Measurements from ENCODE around the gene ZCCHC9. TPM values are rescaled to one million over a fixed set of nuclear protein-coding genes. Genes with fewer than 3 reads are reported as not detected.
"Not testable (repeated sequence)": the region's sequence is repeated elsewhere in the genome, so short reads cannot be mapped to it uniquely, and the experiment has no call there.

ZCCHC9 gene
- polyA plus RNA-seq, 1 donor from 2014 or later: 31.8 TPM

DNA sequence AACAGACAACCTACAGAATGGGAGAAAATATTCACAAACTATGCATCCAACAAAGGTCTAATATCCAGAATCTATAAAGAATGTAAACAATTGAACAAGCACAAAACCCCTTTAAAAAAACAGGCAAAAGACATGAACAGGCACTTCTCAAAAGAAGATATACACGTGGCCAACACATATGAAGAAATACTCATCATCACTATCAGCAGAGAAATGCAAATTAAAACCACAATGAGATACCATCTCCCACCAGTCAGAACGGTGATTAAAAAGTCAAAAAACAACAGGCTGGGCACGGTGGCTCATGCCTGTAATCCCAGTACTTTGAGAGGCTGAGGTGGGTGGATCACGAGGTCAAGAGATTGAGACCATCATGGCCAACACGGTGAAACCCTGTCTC is 7.4 kb upstream of the ZCCHC9 start:
- not testable (repeated sequence) for H3K36me3 ChIP-seq (ENCODE audit: insufficient read depth, low read length); H3K27ac ChIP-seq (ENCODE audit: low read length); H3K4me2 ChIP-seq (ENCODE audit: low read length); H3K27me3 ChIP-seq (ENCODE audit: insufficient read depth, low read depth, low read length); H3K79me2 ChIP-seq (replicated peaks; ENCODE audit: insufficient read depth, low read length); H3K9ac ChIP-seq (ENCODE audit: low read length); H2AFZ ChIP-seq (ENCODE audit: low read depth, low read length); H3K4me3 ChIP-seq (ENCODE audit: low read length); H4K20me1 ChIP-seq (ENCODE audit: insufficient read depth); H3K9me2 ChIP-seq (ENCODE audit: insufficient read depth, low read length); H3K9me3 ChIP-seq (ENCODE audit: low read length); H3F3A ChIP-seq (ENCODE audit: insufficient read depth, low read length, poor library complexity, severe bottlenecking)

DNA sequence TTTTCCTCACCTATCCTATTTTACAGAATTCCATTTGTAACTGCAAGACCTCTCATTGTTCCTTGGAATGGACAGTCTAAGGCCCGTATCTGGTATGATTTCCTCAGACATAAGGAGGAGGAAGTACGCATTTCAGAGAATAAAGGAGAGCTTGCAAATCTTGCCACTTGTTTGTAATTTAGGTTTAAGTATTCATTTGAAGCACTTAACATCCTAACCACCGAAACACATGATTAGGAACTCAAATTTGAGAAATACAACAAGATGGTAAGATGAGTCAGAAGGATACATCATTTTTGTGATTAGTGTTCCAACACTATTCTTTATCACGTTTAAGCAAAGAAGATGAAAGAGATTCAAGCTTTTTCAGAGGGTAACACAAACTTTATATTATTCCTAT is 3.9 kb upstream of the ZCCHC9 start:
- Histone ChIP-seq H3K4me3 (ENCODE audit: low read length) (no peak overlapping the region), H3F3A (ENCODE audit: insufficient read depth, low read length, poor library complexity, severe bottlenecking) (no peaks in the 10 kb centered on the region), H3K4me2 (ENCODE audit: low read length) (no peak overlapping the region), H2AFZ (ENCODE audit: low read depth, low read length) (no peak overlapping the region), H3K9ac (ENCODE audit: low read length) (no peak overlapping the region), H3K36me3 (ENCODE audit: insufficient read depth, low read length) (no peaks in the 10 kb centered on the region), H3K79me2 (replicated peaks; ENCODE audit: insufficient read depth, low read length) (peaks cover 15% of the 10 kb centered on the region), H3K27me3 (ENCODE audit: insufficient read depth, low read depth, low read length) (no peaks in the 10 kb centered on the region), H3K9me3 (ENCODE audit: low read length) (peaks cover 6% of the 10 kb centered on the region), H4K20me1 (ENCODE audit: insufficient read depth) (no peaks in the 10 kb centered on the region), H3K27ac (ENCODE audit: low read length) (no peak overlapping the region), H3K9me2 (ENCODE audit: insufficient read depth, low read length) (no peaks in the 10 kb centered on the region)
- TF ChIP-seq EP300 (conservative IDR thresholded peaks at IDR 0.05; ENCODE audit: poor library complexity, severe bottlenecking): no peak
- TF ChIP-seq POLR2AphosphoS5 (IDR thresholded peaks at IDR 0.05): no peak
- TF ChIP-seq SMC3 (conservative IDR thresholded peaks at IDR 0.05; ENCODE audit: poor library complexity): no peak
- no peak for TF ChIP-seq TAF1 (IDR thresholded peaks at IDR 0.05; ENCODE audit: low read depth)
- no peak for TF ChIP-seq RAD21 (conservative IDR thresholded peaks at IDR 0.05)

DNA sequence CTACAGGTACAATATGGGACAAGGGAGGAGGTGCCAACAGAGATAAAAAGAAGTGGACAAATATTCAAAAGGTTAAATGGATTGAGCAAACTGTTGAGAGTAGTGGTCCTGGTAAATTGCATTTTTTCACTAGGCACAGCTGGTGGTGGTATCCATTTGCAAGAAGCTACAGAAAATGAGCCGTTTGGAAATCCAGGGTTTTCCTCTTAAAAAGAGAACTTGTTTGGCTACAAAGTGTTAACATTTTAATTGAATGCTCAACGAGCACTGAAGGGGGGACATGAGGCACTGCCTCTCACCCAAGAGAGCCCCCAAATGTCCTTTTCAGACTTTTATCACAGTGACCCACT is 491 bp upstream of the ZCCHC9 start:
- no peaks in the 10 kb centered on the region for H3K9me3 ChIP-seq (ENCODE audit: low read length)
- no peaks in the 10 kb centered on the region for H3K9me2 ChIP-seq (ENCODE audit: insufficient read depth, low read length)
- H3K4me2 ChIP-seq (ENCODE audit: low read length): peak overlapping the region; percentile 88
- peaks cover 19% of the 10 kb centered on the region for H3K79me2 ChIP-seq (replicated peaks; ENCODE audit: insufficient read depth, low read length)
- no peaks in the 10 kb centered on the region for H3K36me3 ChIP-seq (ENCODE audit: insufficient read depth, low read length)
- H4K20me1 ChIP-seq (ENCODE audit: insufficient read depth): no peaks in the 10 kb centered on the region
- no peaks in the 10 kb centered on the region for H3K27me3 ChIP-seq (ENCODE audit: insufficient read depth, low read depth, low read length)
- H3F3A ChIP-seq (ENCODE audit: insufficient read depth, low read length, poor library complexity, severe bottlenecking): no peaks in the 10 kb centered on the region
- TF ChIP-seq POLR2AphosphoS5 (IDR thresholded peaks at IDR 0.05): no peak
- no peak for TF ChIP-seq EZH2 (IDR thresholded peaks at IDR 0.05; ENCODE audit: borderline replicate concordance, insufficient read depth, low read length, poor library complexity, severe bottlenecking)
- TF ChIP-seq TAF1 (IDR thresholded peaks at IDR 0.05; ENCODE audit: low read depth): no peak
- TF ChIP-seq EP300 (conservative IDR thresholded peaks at IDR 0.05; ENCODE audit: poor library complexity, severe bottlenecking): no peak
- TF ChIP-seq SMC3 (conservative IDR thresholded peaks at IDR 0.05; ENCODE audit: poor library complexity): no peak
- TF ChIP-seq, protein P1, sequence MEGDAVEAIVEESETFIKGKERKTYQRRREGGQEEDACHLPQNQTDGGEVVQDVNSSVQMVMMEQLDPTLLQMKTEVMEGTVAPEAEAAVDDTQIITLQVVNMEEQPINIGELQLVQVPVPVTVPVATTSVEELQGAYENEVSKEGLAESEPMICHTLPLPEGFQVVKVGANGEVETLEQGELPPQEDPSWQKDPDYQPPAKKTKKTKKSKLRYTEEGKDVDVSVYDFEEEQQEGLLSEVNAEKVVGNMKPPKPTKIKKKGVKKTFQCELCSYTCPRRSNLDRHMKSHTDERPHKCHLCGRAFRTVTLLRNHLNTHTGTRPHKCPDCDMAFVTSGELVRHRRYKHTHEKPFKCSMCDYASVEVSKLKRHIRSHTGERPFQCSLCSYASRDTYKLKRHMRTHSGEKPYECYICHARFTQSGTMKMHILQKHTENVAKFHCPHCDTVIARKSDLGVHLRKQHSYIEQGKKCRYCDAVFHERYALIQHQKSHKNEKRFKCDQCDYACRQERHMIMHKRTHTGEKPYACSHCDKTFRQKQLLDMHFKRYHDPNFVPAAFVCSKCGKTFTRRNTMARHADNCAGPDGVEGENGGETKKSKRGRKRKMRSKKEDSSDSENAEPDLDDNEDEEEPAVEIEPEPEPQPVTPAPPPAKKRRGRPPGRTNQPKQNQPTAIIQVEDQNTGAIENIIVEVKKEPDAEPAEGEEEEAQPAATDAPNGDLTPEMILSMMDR (IDR thresholded peaks at IDR 0.05; ENCODE audit: poor library complexity, severe bottlenecking): no peak
- TF ChIP-seq RAD21 (conservative IDR thresholded peaks at IDR 0.05): no peak
- TF ChIP-seq, protein P2, sequence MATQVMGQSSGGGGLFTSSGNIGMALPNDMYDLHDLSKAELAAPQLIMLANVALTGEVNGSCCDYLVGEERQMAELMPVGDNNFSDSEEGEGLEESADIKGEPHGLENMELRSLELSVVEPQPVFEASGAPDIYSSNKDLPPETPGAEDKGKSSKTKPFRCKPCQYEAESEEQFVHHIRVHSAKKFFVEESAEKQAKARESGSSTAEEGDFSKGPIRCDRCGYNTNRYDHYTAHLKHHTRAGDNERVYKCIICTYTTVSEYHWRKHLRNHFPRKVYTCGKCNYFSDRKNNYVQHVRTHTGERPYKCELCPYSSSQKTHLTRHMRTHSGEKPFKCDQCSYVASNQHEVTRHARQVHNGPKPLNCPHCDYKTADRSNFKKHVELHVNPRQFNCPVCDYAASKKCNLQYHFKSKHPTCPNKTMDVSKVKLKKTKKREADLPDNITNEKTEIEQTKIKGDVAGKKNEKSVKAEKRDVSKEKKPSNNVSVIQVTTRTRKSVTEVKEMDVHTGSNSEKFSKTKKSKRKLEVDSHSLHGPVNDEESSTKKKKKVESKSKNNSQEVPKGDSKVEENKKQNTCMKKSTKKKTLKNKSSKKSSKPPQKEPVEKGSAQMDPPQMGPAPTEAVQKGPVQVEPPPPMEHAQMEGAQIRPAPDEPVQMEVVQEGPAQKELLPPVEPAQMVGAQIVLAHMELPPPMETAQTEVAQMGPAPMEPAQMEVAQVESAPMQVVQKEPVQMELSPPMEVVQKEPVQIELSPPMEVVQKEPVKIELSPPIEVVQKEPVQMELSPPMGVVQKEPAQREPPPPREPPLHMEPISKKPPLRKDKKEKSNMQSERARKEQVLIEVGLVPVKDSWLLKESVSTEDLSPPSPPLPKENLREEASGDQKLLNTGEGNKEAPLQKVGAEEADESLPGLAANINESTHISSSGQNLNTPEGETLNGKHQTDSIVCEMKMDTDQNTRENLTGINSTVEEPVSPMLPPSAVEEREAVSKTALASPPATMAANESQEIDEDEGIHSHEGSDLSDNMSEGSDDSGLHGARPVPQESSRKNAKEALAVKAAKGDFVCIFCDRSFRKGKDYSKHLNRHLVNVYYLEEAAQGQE (IDR thresholded peaks at IDR 0.05; ENCODE audit: borderline replicate concordance): no peak
- no peak for TF ChIP-seq MXI1 (conservative IDR thresholded peaks at IDR 0.05; ENCODE audit: poor library complexity, severe bottlenecking)
- peak overlapping the region; percentile 87 for H3K27ac ChIP-seq (ENCODE audit: low read length)
- H3K9ac ChIP-seq (ENCODE audit: low read length): peak overlapping the region; percentile 85
- H3K4me3 ChIP-seq (ENCODE audit: low read length): peak overlapping the region; percentile 89
- peak overlapping the region; percentile 96 for H2AFZ ChIP-seq (ENCODE audit: low read depth, low read length)

Measured in neural cell (in vitro differentiated cells).